Panc1 (cell line): ENCODE results near the gene KRT13. TPM values are rescaled to one million over a fixed set of nuclear protein-coding genes. Genes with fewer than 3 reads are reported as not detected.
A peak's percentile ranks its signal among the peaks of the same experiment; 100 is the strongest.

ENCODE experiments used
- ATAC-seq: fragments of 200-7000 bp; cut with Tn5 transposase; 2 replicates; pipeline ENCODE4 v1.9.1; 2020; ENCODE audit warnings: mild to moderate bottlenecking, moderate library complexity
- BruUV-seq: library from RNA; stranded (reverse); fragments of 400-500 nt; replicated peaks from 2 replicates; lab custom pipeline; 2021; lab: Mats Ljungman, UMichigan
- CTCF ChIA-PET: fragments of 300-600 bp; sonication (Branson Sonifier 250); formaldehyde crosslinking; loops from one replicate; lab custom pipeline; 2022; ENCODE audit warnings: antibody characterized with exemption; lab: Charles Lee
- POLR2A ChIA-PET: fragments of 300-600 bp; sonication (Branson Sonifier 250); formaldehyde crosslinking; loops from one replicate; lab custom pipeline; 2022; ENCODE audit warnings: antibody characterized with exemption; lab: Charles Lee
- DNase-seq: peaks from one replicate; pipeline ENCODE4 v3.0.0-alpha.2; 2010; ENCODE audit warnings: low read depth, low spot score
- H3K27ac ChIP-seq: 2 replicates; pipeline ENCODE4 v1.5.1; 2011; ENCODE audit warnings: mild to moderate bottlenecking, low read length, inconsistent platforms
- H3K27me3 ChIP-seq: fragments of 200-500 bp; sonication (Bioruptor generic); 2 replicates; pipeline ENCODE4 v1.6.0; 2014; ENCODE audit warnings: low read length, inconsistent platforms; ENCODE audit not compliant: control insufficient read depth, insufficient read depth
- H3K36me3 ChIP-seq: fragments of 200-500 bp; sonication (Bioruptor generic); 2 replicates; pipeline ENCODE4 v1.5.1; 2014; ENCODE audit warnings: inconsistent platforms, mild to moderate bottlenecking, low read length, moderate library complexity; ENCODE audit not compliant: control insufficient read depth, insufficient read depth
- H3K4me1 ChIP-seq: 2 replicates; pipeline ENCODE4 v1.5.1; 2011; ENCODE audit warnings: inconsistent platforms, mild to moderate bottlenecking, low read length, moderate library complexity; ENCODE audit not compliant: control insufficient read depth, insufficient read depth
- H3K4me3 ChIP-seq, 2 experiments: 2 replicates each; pipeline ENCODE4 v1.5.1; 2011 to 2012; ENCODE audit warnings: low read depth in 2 of 2, low read length in 2 of 2, mild to moderate bottlenecking in 2 of 2, inconsistent platforms in 1 of 2, moderate library complexity in 1 of 2
- H3K9me3 ChIP-seq: fragments of 200-500 bp; sonication (Bioruptor generic); 2 replicates; pipeline ENCODE4 v1.5.1; 2014; ENCODE audit warnings: low read depth, mild to moderate bottlenecking, inconsistent platforms, low read length, moderate library complexity; ENCODE audit not compliant: control insufficient read depth, insufficient read depth
- CTCF ChIP-seq: fragments of 450-650 bp; IDR thresholded peaks from 2 replicates; pipeline ENCODE4 v1.5.1; 2017; ENCODE audit warnings: mild to moderate bottlenecking
- POLR2AphosphoS5 ChIP-seq: IDR thresholded peaks from 2 replicates; pipeline ENCODE4 v1.6.1; 2012; ENCODE audit warnings: mild to moderate bottlenecking, low read depth, low read length, moderate library complexity
- REST ChIP-seq, 2 experiments: IDR thresholded peaks; 2 replicates each; pipeline ENCODE4 v1.6.1; 2011 to 2012; ENCODE audit warnings: low read depth in 2 of 2, control low read depth in 1 of 2, low read length in 1 of 2, mild to moderate bottlenecking in 1 of 2, moderate library complexity in 1 of 2; ENCODE audit not compliant: insufficient read depth in 1 of 2
- SIN3A ChIP-seq: IDR thresholded peaks from 2 replicates; pipeline ENCODE4 v1.6.1; 2012; ENCODE audit warnings: low read depth, mild to moderate bottlenecking, low read length, moderate library complexity, borderline replicate concordance; ENCODE audit not compliant: insufficient read depth
- TCF7L2 ChIP-seq: IDR thresholded peaks from 2 replicates; pipeline ENCODE4 v1.6.1; 2011; ENCODE audit warnings: mild to moderate bottlenecking, low read depth, low read length, inconsistent platforms
- in situ Hi-C: cut with HindIII; loops from 2 replicates; pipeline ENCODE4 v1.10.0; 2016; ENCODE audit warnings: low sequenced_read_pairs, low pct_unique_long_range_greater_than_20kb
- intact Hi-C: fragments of 100-400 bp; cut with micrococcal nuclease; formaldehyde crosslinking; loops from one replicate; pipeline ENCODE4 v1.10.0; 2022; ENCODE audit not compliant: unreplicated experiment
- total RNA-seq: library from RNA; stranded (reverse); gene quantifications from one replicate; pipeline ENCODE4 v1.2.1, GENCODE V29; 2021; ENCODE audit not compliant: unreplicated experiment

Gene KRT13
- total RNA-seq, 1 experiment from 2014 or later, result 0.36 TPM

GRCh38 chr17:41505809-41506767 is 676 bp upstream of the KRT13 start:
- in situ Hi-C loops (no loop called here), intact Hi-C loops (no loop called here)
- Histone ChIP-seq H3K9me3 (no peaks in the 10 kb centered on the region), H3K27me3 (no peaks in the 10 kb centered on the region), H3K4me1 (peaks cover 21% of the 10 kb centered on the region), H3K36me3 (no peaks in the 10 kb centered on the region), H3K27ac (peak overlapping the region; percentile 67; the same call in 1 of the 2 replicates), H3K4me3 (no peak overlapping the region)
- ATAC-seq (no peak), DNase-seq (no peak)
- TF ChIP-seq SIN3A, result no peak
- no peak for TF ChIP-seq REST (IDR thresholded peaks at IDR 0.05; ENCODE audit: insufficient read depth in 1 of 2, low read depth in 2 of 2, low read length in 1 of 2)
- TF ChIP-seq TCF7L2, result no peak
- CTCF ChIA-PET, result no interaction called here
- BruUV-seq, result no TSS peak
- POLR2A ChIA-PET, result no interaction called here

GRCh38 chr17:41504246-41504977 is 1.0 kb downstream of the KRT13 start:
- Histone ChIP-seq H3K4me1 (peaks cover 18% of the 10 kb centered on the region), H3K27me3 (no peaks in the 10 kb centered on the region), H3K36me3 (no peaks in the 10 kb centered on the region), H3K4me3 (no peak overlapping the region), H3K27ac (peak overlapping the region; percentile 62), H3K9me3 (no peaks in the 10 kb centered on the region)
- in situ Hi-C loops (no loop called here), intact Hi-C loops (no loop called here)
- DNase-seq (no peak), ATAC-seq (peak; percentile 26; the same call in 1 of the 2 replicates)
- POLR2A ChIA-PET, result no interaction called here
- no peak for TF ChIP-seq SIN3A
- no peak for TF ChIP-seq CTCF
- TF ChIP-seq POLR2AphosphoS5, result no peak
- no peak for TF ChIP-seq REST (IDR thresholded peaks at IDR 0.05; ENCODE audit: insufficient read depth in 1 of 2, low read depth in 2 of 2, low read length in 1 of 2)
- no peak for TF ChIP-seq TCF7L2
- CTCF ChIA-PET, result interaction anchor here (0.6 kb wide), 1 partner anchor 322 kb away, joined by 8 read pairs; no protein-coding TSS in a partner anchor
- BruUV-seq, result no TSS peak
